Measurements from ENCODE around the gene ANP32E.

ANP32E gene

DNA sequence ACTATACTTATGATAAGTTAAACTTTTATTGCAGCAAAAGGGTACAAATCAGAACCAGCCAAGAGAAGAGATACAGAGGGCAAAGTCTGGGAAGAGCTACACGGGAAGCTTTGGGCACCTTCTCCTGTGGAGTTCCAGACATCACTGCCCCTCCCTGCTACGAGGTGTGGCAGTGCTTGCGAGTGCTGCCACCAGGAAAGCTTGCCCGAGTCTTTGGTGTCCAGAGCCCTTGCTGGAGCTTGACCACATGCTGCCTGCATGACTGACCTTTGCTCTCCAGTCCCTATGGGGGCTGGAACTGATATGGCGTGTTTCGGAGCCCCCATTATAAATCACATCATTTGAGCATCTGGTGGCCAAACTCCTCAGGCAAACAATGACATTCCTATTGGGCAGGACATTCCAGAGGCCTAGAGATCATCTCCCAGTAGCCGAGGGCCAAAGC is 62.7 kb downstream of the ANP32E start:
- FAIRE-seq, result no peak
- TF ChIP-seq POLR2A (IDR thresholded peaks at IDR 0.05; ENCODE audit: low read depth, low read length) (no peak), TAF1 (IDR thresholded peaks at IDR 0.05; ENCODE audit: borderline replicate concordance, low read depth, low read length) (no peak), POLR2AphosphoS5 (IDR thresholded peaks at IDR 0.05; ENCODE audit: low read depth, low read length) (no peak)
- DNase-seq (ENCODE audit: insufficient read length), result no peak

GRCh38 chr1:150171801-150172200 is 64.1 kb downstream of the ANP32E start:
- TF ChIP-seq POLR2A (IDR thresholded peaks at IDR 0.05; ENCODE audit: low read depth, low read length) (no peak), POLR2AphosphoS5 (IDR thresholded peaks at IDR 0.05; ENCODE audit: low read depth, low read length) (no peak), TAF1 (IDR thresholded peaks at IDR 0.05; ENCODE audit: borderline replicate concordance, low read depth, low read length) (no peak)
- no peak for DNase-seq (ENCODE audit: insufficient read length)
- FAIRE-seq, result no peak

DNA sequence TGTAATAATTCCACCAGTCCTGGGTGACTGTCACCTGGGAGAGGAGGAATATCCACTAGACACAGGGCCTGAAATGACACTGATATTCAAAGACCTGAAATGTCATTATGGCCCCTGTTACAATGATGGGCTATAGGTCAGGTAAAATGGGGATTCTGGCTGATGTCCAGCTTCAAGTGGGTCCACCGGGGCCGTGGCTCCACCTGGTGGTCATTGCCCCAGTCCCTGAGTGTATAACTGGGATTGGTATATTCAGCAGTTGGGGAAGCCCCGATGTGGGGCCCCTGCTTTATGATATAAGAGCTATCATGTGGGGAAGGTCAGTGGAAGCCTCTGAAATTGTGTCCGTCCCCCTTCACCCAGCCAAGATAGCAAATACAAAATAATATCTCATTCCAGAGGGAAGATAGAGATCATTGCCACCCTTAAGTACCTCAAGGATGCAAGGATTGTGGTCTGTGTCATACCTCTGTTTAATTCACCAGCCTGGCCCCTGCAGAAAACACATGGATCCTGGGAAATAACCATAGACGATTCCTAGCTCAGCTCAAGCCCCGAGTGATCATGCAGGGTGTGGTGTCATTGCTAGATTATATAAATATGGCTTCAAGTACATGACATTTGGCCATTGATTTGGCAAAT is 66.8 kb downstream of the ANP32E start:
- no peak for DNase-seq (ENCODE audit: insufficient read length)
- TF ChIP-seq POLR2AphosphoS5 (IDR thresholded peaks at IDR 0.05; ENCODE audit: low read depth, low read length), result no peak
- no peak for TF ChIP-seq POLR2A (IDR thresholded peaks at IDR 0.05; ENCODE audit: low read depth, low read length)
- TF ChIP-seq TAF1 (IDR thresholded peaks at IDR 0.05; ENCODE audit: borderline replicate concordance, low read depth, low read length), result no peak
- FAIRE-seq, result peak; percentile 83

Measured in GM12892 (cell line).